D721Med (cell line): ENCODE measurements around the gene ARHGDIA.

Experiments used
- DNase-seq: peaks from one replicate; pipeline ENCODE4 v3.0.0; 2011; ENCODE audit warnings: low spot score; ENCODE audit not compliant: insufficient read length
- FAIRE-seq: peaks from 2 replicates; lab custom pipeline; 2011; peaks lifted over from hg19 to GRCh38; lab: Jason Lieb, UNC
- CTCF ChIP-seq: IDR thresholded peaks from 2 replicates; pipeline ENCODE4 v1.5.1; 2012; ENCODE audit warnings: mild to moderate bottlenecking, control low read depth; ENCODE audit not compliant: insufficient read depth; ENCODE audit errors: missing control alignments

Gene ARHGDIA

GRCh38 chr17:81870131-81870980, 781 bp downstream of the ARHGDIA start:
- FAIRE-seq: no peak
- no peak for DNase-seq
- no peak for TF ChIP-seq CTCF

- peak; percentile 66 for TF ChIP-seq CTCF
- FAIRE-seq (no peak), DNase-seq (no peak)
Observed at GRCh38 chr17:81869221-81870130, 1.7 kb downstream of the ARHGDIA start.

GRCh38 chr17:81868674-81869220, 2.4 kb downstream of the ARHGDIA start:
- DNase-seq (no peak), FAIRE-seq (no peak)
- TF ChIP-seq CTCF: no peak

GRCh38 chr17:81867991-81868673, 3.0 kb downstream of the ARHGDIA start:
- no peak for FAIRE-seq
- no peak for TF ChIP-seq CTCF
- no peak for DNase-seq

GRCh38 chr17:81867170-81867990, 3.8 kb downstream of the ARHGDIA start:
- no peak for TF ChIP-seq CTCF
- no peak for FAIRE-seq

More at GRCh38 chr17:81867170-81867990, 3.8 kb downstream of the ARHGDIA start:
- DNase-seq: no peak
